GM12878 (cell line): ENCODE results near the gene RPS2. TPM values are rescaled to one million over a fixed set of nuclear protein-coding genes. Genes with fewer than 3 reads are reported as not detected.

Experiments
- ATAC-seq: fragments of 200-7000 bp; cut with Tn5 transposase; 3 replicates; pipeline ENCODE4 v1.9.1; 2020; ENCODE audit warnings: mild to moderate bottlenecking, moderate library complexity
- BruUV-seq: library from RNA; stranded (reverse); fragments of 400-500 nt; replicated peaks from 2 replicates; lab custom pipeline; 2021; lab: Mats Ljungman, UMichigan
- CTCF ChIA-PET: fragments of 300-600 bp; sonication (Branson Sonifier 250); formaldehyde crosslinking; extraction: SDS; loops from one replicate; lab custom pipeline; 2021; ENCODE audit warnings: inconsistent platforms; lab: Yijun Ruan, JAX
- POLR2A ChIA-PET: fragments of 350-600 bp; formaldehyde crosslinking; extraction: SDS; loops from one replicate; lab custom pipeline; 2021; ENCODE audit warnings: inconsistent platforms; lab: Charles Lee
- RAD21 ChIA-PET: fragments of 300-600 bp; sonication (Branson Sonifier 250); formaldehyde crosslinking; loops from one replicate; lab custom pipeline; 2023; ENCODE audit warnings: antibody characterized with exemption; ENCODE audit not compliant: unreplicated experiment; lab: Charles Lee
- SMC1A ChIA-PET: fragments of 300-600 bp; sonication (Branson Sonifier 250); formaldehyde crosslinking; loops from one replicate; lab custom pipeline; 2023; ENCODE audit not compliant: unreplicated experiment, uncharacterized antibody; lab: Charles Lee
- DNase-seq: peaks from one replicate; pipeline ENCODE4 v3.0.0-alpha.2; 2011; ENCODE audit warnings: low read depth, low spot score
- FAIRE-seq: peaks from 3 replicates; lab custom pipeline; 2011; peaks lifted over from hg19 to GRCh38; lab: Jason Lieb, UNC
- H2AFZ ChIP-seq: 2 replicates; pipeline ENCODE4 v1.6.0; 2011; ENCODE audit warnings: low read depth, low read length, control low read depth; ENCODE audit not compliant: control insufficient read depth
- H3K27ac ChIP-seq: 2 replicates; pipeline ENCODE4 v1.5.1; 2011; ENCODE audit warnings: control low read depth; ENCODE audit not compliant: control insufficient read depth, insufficient read depth
- H3K27me3 ChIP-seq, 2 experiments: replicated peaks in 1 of 2; 2 replicates each; pipeline versions ENCODE4 v1.6.0 to v1.6.1; 2011; ENCODE audit warnings: low read length in 1 of 2; ENCODE audit not compliant: control insufficient read depth in 2 of 2, insufficient read depth in 2 of 2
- H3K36me3 ChIP-seq, 2 experiments: 2 replicates each; pipeline ENCODE4 v1.5.1; 2011; ENCODE audit warnings: low read length in 1 of 2; ENCODE audit not compliant: control insufficient read depth in 2 of 2, insufficient read depth in 2 of 2
- H3K4me1 ChIP-seq: 2 replicates; pipeline ENCODE4 v1.6.1; 2011; ENCODE audit warnings: mild to moderate bottlenecking, low read length, moderate library complexity, mixed read lengths; ENCODE audit not compliant: control insufficient read depth, insufficient read depth
- H3K4me2 ChIP-seq: 2 replicates; pipeline ENCODE4 v1.6.0; 2011; ENCODE audit warnings: control low read depth; ENCODE audit not compliant: control insufficient read depth, insufficient read depth
- H3K4me3 ChIP-seq: fragments of 200-600 bp; sonication (generic); 2 replicates; pipeline ENCODE4 v1.5.1; 2016
- H3K79me2 ChIP-seq: 2 replicates; pipeline ENCODE4 v1.6.0; 2011; ENCODE audit warnings: low read length; ENCODE audit not compliant: control insufficient read depth, insufficient read depth
- H3K9ac ChIP-seq: 2 replicates; pipeline ENCODE4 v1.8.0; 2011; ENCODE audit warnings: low read length, control low read depth, mixed read lengths; ENCODE audit not compliant: control insufficient read depth, insufficient read depth
- H3K9me3 ChIP-seq: replicated peaks from 3 replicates; pipeline ENCODE4 v1.5.1; 2011; ENCODE audit warnings: mild to moderate bottlenecking, low read length; ENCODE audit not compliant: control insufficient read depth, insufficient read depth
- H4K20me1 ChIP-seq: 2 replicates; pipeline ENCODE4 v1.6.0; 2011; ENCODE audit not compliant: control insufficient read depth, insufficient read depth
- IRF3 ChIP-seq: fragments of 450-650 bp; IDR thresholded peaks from 2 replicates; pipeline ENCODE4 v1.6.1; 2014; ENCODE audit warnings: mild to moderate bottlenecking
- POLR2A ChIP-seq: IDR thresholded peaks from 2 replicates; pipeline ENCODE4 v1.6.1; 2011; ENCODE audit warnings: low read depth, mild to moderate bottlenecking, low read length
- WGBS: methylation state at CpG from one replicate; pipeline ENCODE4 v1.1.6; 2016; ENCODE audit warnings: low lambda C conversion rate; ENCODE audit not compliant: insufficient replicate concordance, insufficient coverage; ENCODE audit errors: missing lambda C conversion rate; 5-methylcytosine and 5-hydroxymethylcytosine counted together
- in situ Hi-C: fragments of 300-500 bp; cut with MboI; formaldehyde crosslinking; loops from 9 replicates; pipeline ENCODE4 v1.14.3; 2018; ENCODE audit warnings: mixed read lengths
- intact Hi-C: fragments of 100-400 bp; cut with micrococcal nuclease; formaldehyde crosslinking; loops from one replicate; pipeline ENCODE4 v1.14.2; 2022; ENCODE audit not compliant: unreplicated experiment
- polyA plus RNA-seq, 11 experiments: library from polyadenylated mRNA; depleted of rRNA in 4 of 11; unstranded in 6 of 11; stranded (reverse) in 5 of 11; fragments of >200 nt; fragmentation: Nextera tagmentation in 4 of 11; fragmentation: Illumina TruSeq in 1 of 11; extraction: Ambion mirVana in 4 of 11; extraction: Trizol in 1 of 11; gene quantifications; 1 replicate in 1 of 11; 2 replicates in 10 of 11; pipeline versions ENCODE4 v1.2.1 to v1.2.3, GENCODE V29; 2011 to 2016; ENCODE audit warnings: inconsistent platforms in 2 of 11, missing spikeins in 2 of 11, low read depth in 1 of 11
- total RNA-seq, 4 experiments: library from RNA; depleted of rRNA in 3 of 4; stranded (reverse); fragments of >200 nt in 3 of 4; fragmentation: Illumina TruSeq in 1 of 4; extraction: Trizol in 1 of 4; gene quantifications; 2 replicates each; pipeline versions ENCODE4 v1.2.1 to v1.2.3, GENCODE V29; 2013 to 2021
- TF ChIP-seq, protein P1 (sequence below): IDR thresholded peaks from 2 replicates; pipeline ENCODE4 v1.6.1; 2012; ENCODE audit warnings: low read length, inconsistent platforms

Gene RPS2
- total and polyA plus RNA-seq, 10 of the 15 experiments (the other 5 are each of a cell fraction or from before 2014, with no cell fraction given), result 1,295 to 7,121 (median 3,933) TPM

GRCh38 chr16:2001035-2001434, 36.4 kb upstream of the RPS2 start:
- POLR2A ChIA-PET, result no interaction called here
- Histone ChIP-seq H3K4me3 (no peak overlapping the region), H3K9ac (no peak overlapping the region), H3K4me1 (peaks cover 7% of the 10 kb centered on the region), H3K27me3 (no peaks in the 10 kb centered on the region), H3K4me2 (no peak overlapping the region), H4K20me1 (peaks cover 6% of the 10 kb centered on the region), H3K36me3 (peaks cover 3 to 50% of the 10 kb centered on the region in 2 experiments), H3K27ac (no peak overlapping the region), H3K79me2 (peaks cover 22% of the 10 kb centered on the region), H3K9me3 (no peaks in the 10 kb centered on the region), H2AFZ (no peak overlapping the region)
- FAIRE-seq, result no peak
- CTCF ChIA-PET, result interaction anchor here (0.9 to 1.4 kb wide), 2 partner anchors 15 to 35 kb away, joined by 3 to 4 read pairs; no protein-coding TSS in a partner anchor
- no peak for TF ChIP-seq IRF3
- SMC1A ChIA-PET, result no interaction called here
- in situ Hi-C loops, result no loop called here
- no peak for ATAC-seq
- 91% methylated on average over 17 of the region's 19 CpGs for WGBS
- intact Hi-C loops, result no loop called here
- BruUV-seq, result no TSS peak
- no peak for DNase-seq
- RAD21 ChIA-PET, result interaction anchor here (0.6 kb wide), 1 partner anchor 20 kb away, joined by 4 read pairs; no protein-coding TSS in a partner anchor

GRCh38 chr16:1999866-2000514, 35.4 kb upstream of the RPS2 start:
- in situ Hi-C loops, result no loop called here
- CTCF ChIA-PET, result interaction anchor here (1.4 kb wide), 1 partner anchor 34 kb away, joined by 4 read pairs; no protein-coding TSS in a partner anchor
- POLR2A ChIA-PET, result interaction anchor here (0.5 kb wide), 1 partner anchor 161 kb away, joined by 3 read pairs; no protein-coding TSS in a partner anchor
- BruUV-seq, result no TSS peak
- ATAC-seq (no peak), DNase-seq (no peak)
- Histone ChIP-seq H3K27ac (no peak overlapping the region), H3K36me3 (peaks cover 3 to 46% of the 10 kb centered on the region in 2 experiments), H3K79me2 (peaks cover 13% of the 10 kb centered on the region), H3K4me3 (no peak overlapping the region), H3K4me2 (no peak overlapping the region), H3K4me1 (peaks cover 7% of the 10 kb centered on the region)
- SMC1A ChIA-PET, result no interaction called here
- TF ChIP-seq, protein P1, sequence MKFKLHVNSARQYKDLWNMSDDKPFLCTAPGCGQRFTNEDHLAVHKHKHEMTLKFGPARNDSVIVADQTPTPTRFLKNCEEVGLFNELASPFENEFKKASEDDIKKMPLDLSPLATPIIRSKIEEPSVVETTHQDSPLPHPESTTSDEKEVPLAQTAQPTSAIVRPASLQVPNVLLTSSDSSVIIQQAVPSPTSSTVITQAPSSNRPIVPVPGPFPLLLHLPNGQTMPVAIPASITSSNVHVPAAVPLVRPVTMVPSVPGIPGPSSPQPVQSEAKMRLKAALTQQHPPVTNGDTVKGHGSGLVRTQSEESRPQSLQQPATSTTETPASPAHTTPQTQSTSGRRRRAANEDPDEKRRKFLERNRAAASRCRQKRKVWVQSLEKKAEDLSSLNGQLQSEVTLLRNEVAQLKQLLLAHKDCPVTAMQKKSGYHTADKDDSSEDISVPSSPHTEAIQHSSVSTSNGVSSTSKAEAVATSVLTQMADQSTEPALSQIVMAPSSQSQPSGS, result no peak
- peak; percentile 24; the same call in 1 of the 2 replicates for TF ChIP-seq POLR2A
- TF ChIP-seq, all 136 proteins: peak for 1
- Histone ChIP-seq H4K20me1 (peaks cover 6% of the 10 kb centered on the region), H3K27me3 (no peaks in the 10 kb centered on the region), H3K9ac (no peak overlapping the region), H3K9me3 (no peaks in the 10 kb centered on the region), H2AFZ (no peak overlapping the region)
- RAD21 ChIA-PET, result interaction anchor here (0.5 kb wide), 1 partner anchor 450 kb away, joined by 3 read pairs; no protein-coding TSS in a partner anchor
- FAIRE-seq, result no peak
- intact Hi-C loops, result no loop called here
- 95% methylated on average over 28 of the region's 28 CpGs for WGBS
